Activated B cell treated with CpG ODN at 0.5 μM for 24 hours (primary cell): ENCODE measurements around the gene FNBP1L. TPM values are rescaled to one million over a fixed set of nuclear protein-coding genes. Genes with fewer than 3 reads are reported as not detected.

Experiments used
- ATAC-seq: fragments of 200-7000 bp; cut with Tn5 transposase; one replicate; pipeline ENCODE4 v1.10.0; 2021; ENCODE audit warnings: low read depth, mild to moderate bottlenecking, moderate library complexity
- CTCF ChIA-PET: fragments of 350-600 bp; sonication (Branson Sonifier 250); formaldehyde crosslinking; loops from one replicate; lab custom pipeline; 2021; ENCODE audit warnings: antibody characterized with exemption; lab: Charles Lee
- POLR2A ChIA-PET: fragments of 350-600 bp; sonication (Branson Sonifier 250); formaldehyde crosslinking; loops from one replicate; lab custom pipeline; 2021; ENCODE audit warnings: antibody characterized with exemption; lab: Charles Lee
- DNase-seq: peaks from one replicate; pipeline ENCODE4 v3.0.0; 2022
- H3K27ac Mint-ChIP-seq: one replicate; pipeline ENCODE4 v1.8.0; 2020; ENCODE audit warnings: mixed read lengths
- H3K27me3 Mint-ChIP-seq: one replicate; pipeline ENCODE4 v1.8.0; 2021; ENCODE audit warnings: mixed read lengths
- H3K36me3 Mint-ChIP-seq: one replicate; pipeline ENCODE4 v1.8.0; 2021; ENCODE audit warnings: low read depth, mixed read lengths
- H3K4me1 Mint-ChIP-seq: one replicate; pipeline ENCODE4 v1.8.0; 2021; ENCODE audit warnings: mixed read lengths
- H3K4me3 Mint-ChIP-seq: one replicate; pipeline ENCODE4 v1.8.0; 2020; ENCODE audit warnings: mild to moderate bottlenecking, mixed read lengths
- H3K9me3 Mint-ChIP-seq: one replicate; pipeline ENCODE4 v1.8.0; 2020; ENCODE audit warnings: mixed read lengths
- intact Hi-C: fragments of 100-400 bp; cut with micrococcal nuclease; formaldehyde crosslinking; loops from one replicate; pipeline ENCODE4 v1.15.1; 2024
- total RNA-seq: library from RNA; stranded (reverse); gene quantifications from 2 replicates; pipeline ENCODE4 v1.2.3, GENCODE V29; 2022
- TF ChIP-seq, protein P1 (sequence below): fragments of 200-600 bp; IDR thresholded peaks from one replicate; pipeline ENCODE4 v1.8.0; 2022; ENCODE audit warnings: antibody characterized with exemption, mild to moderate bottlenecking

The FNBP1L gene
- total RNA-seq, 1 donor from 2014 or later, result 3.3 TPM

DNA sequence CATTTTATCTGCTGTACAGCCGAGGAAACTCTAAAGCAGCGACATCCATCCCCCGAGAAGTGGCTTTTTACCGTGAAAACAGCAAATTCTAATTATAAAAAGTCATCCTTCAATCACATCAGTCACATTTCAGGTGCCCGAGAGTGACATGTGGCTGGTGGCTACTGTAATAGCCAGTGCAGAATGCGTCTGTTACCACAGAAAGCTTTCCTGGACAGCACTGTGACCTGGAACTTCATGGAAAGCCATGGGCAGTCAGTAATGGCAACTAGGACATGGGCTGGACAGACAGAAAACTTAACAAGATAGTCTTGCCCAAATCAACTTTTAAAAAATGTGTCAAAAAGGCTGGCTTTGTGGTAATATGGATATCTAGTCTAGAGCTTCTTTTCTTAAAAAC is 127.1 kb downstream of the FNBP1L start:
- no peak for DNase-seq
- TF ChIP-seq, protein P1, sequence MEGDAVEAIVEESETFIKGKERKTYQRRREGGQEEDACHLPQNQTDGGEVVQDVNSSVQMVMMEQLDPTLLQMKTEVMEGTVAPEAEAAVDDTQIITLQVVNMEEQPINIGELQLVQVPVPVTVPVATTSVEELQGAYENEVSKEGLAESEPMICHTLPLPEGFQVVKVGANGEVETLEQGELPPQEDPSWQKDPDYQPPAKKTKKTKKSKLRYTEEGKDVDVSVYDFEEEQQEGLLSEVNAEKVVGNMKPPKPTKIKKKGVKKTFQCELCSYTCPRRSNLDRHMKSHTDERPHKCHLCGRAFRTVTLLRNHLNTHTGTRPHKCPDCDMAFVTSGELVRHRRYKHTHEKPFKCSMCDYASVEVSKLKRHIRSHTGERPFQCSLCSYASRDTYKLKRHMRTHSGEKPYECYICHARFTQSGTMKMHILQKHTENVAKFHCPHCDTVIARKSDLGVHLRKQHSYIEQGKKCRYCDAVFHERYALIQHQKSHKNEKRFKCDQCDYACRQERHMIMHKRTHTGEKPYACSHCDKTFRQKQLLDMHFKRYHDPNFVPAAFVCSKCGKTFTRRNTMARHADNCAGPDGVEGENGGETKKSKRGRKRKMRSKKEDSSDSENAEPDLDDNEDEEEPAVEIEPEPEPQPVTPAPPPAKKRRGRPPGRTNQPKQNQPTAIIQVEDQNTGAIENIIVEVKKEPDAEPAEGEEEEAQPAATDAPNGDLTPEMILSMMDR, result no peak
- ChIA-PET POLR2A (no interaction called here), CTCF (no interaction called here)
- H3K36me3 Mint-ChIP-seq, result peaks cover 76% of the 10 kb centered on the region
- ATAC-seq, result no peak
- no peaks in the 10 kb centered on the region for H3K4me1 Mint-ChIP-seq
- intact Hi-C loops, result no loop called here
- H3K4me3 Mint-ChIP-seq, result no peak overlapping the region
- no peaks in the 10 kb centered on the region for H3K9me3 Mint-ChIP-seq
- H3K27ac Mint-ChIP-seq, result no peak overlapping the region
- H3K27me3 Mint-ChIP-seq, result no peaks in the 10 kb centered on the region

DNA sequence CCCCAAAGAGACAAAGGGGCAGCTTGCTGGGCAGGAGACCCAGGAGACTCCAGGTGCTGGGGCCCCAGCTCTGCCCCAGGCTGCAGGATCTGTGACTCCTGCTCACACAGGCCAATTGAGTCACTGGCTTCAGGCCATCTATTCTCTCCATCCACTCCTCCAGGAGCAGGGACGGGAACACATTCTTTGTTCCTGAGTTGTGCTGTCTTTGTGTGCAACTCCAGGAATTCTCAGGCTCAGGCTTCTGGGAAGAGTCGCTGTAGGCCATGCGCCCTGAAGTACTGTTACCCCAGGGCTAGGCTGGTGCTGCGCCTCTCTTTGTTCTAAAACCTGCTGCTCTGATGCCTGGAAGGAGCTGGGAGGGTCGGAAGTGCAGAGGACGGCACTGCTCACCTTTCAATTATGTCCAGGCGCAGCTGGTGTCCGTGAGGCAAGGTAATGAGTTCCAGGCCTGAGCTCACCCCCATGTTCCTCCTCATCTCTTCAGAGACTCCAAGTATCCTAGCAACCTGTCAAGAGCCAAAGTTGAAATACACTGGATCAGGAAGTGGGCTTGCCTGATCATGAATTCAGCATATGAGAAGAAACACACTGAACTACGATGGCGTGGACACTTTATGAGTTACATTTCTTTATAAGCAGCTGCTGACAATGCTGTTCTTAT is 127.8 kb downstream of the FNBP1L start:
- H3K27me3 Mint-ChIP-seq, result no peaks in the 10 kb centered on the region
- TF ChIP-seq, protein P1, result no peak
- H3K4me3 Mint-ChIP-seq, result no peak overlapping the region
- ChIA-PET POLR2A (interaction anchor here (0.5 kb wide), 1 partner anchor 173 kb away, joined by 3 read pairs; no protein-coding TSS in a partner anchor), CTCF (interaction anchor here (1.2 kb wide), 1 partner anchor 44 kb away, joined by 3 read pairs; no protein-coding TSS in a partner anchor)
- DNase-seq (no peak), ATAC-seq (no peak)
- H3K9me3 Mint-ChIP-seq, result no peaks in the 10 kb centered on the region
- intact Hi-C loops, result no loop called here
- H3K4me1 Mint-ChIP-seq, result no peaks in the 10 kb centered on the region
- peaks cover 75% of the 10 kb centered on the region for H3K36me3 Mint-ChIP-seq
- H3K27ac Mint-ChIP-seq, result no peak overlapping the region

DNA sequence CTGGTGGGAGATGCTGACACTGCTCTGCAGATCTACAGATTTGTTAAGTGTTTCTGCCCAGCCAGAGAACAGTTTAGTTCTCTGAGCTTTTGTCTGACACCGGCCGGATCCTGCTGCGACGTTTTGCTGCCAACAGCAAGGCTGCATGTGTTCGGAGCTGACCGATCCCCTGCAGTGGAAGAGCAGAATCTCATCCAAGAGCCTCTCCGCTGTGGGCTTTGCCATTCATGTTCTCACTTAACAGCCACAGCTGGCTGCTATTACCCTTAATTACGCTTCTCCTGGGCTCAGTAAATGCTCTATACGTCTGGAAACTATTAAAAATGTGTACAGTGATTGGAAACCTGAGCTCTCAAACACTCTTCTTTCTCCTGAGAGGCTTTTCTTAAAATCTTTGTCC is 128.4 kb downstream of the FNBP1L start:
- ChIA-PET POLR2A (interaction anchor here (0.5 kb wide), 1 partner anchor 173 kb away, joined by 3 read pairs; no protein-coding TSS in a partner anchor), CTCF (interaction anchor here (1.2 kb wide), 1 partner anchor 43 kb away, joined by 3 read pairs; no protein-coding TSS in a partner anchor)
- no peaks in the 10 kb centered on the region for H3K9me3 Mint-ChIP-seq
- DNase-seq (no peak), ATAC-seq (no peak)
- TF ChIP-seq, protein P1, result no peak
- H3K36me3 Mint-ChIP-seq, result peaks cover 74% of the 10 kb centered on the region
- H3K4me1 Mint-ChIP-seq, result no peaks in the 10 kb centered on the region
- no peak overlapping the region for H3K4me3 Mint-ChIP-seq
- no peak overlapping the region for H3K27ac Mint-ChIP-seq
- intact Hi-C loops, result no loop called here
- H3K27me3 Mint-ChIP-seq, result no peaks in the 10 kb centered on the region

DNA sequence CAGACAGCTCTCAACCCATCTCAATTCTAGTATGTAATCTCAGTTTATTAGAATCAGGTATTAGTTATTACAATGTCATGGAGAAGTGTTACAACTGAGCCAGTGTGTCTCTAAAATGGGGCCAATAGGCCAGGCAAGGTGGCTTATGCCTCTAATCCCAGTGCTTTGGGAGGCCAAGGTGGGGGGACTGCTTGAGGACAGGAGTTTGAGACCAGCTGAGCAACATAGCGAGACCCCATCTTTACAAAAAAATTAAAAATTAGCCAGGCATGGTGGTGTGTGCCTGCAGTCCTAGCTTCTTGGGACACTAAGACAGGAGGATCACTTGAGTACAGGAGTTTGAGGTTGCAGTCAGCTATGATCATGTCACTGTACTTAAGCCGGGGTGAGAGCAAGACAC is 128.8 kb downstream of the FNBP1L start:
- ChIA-PET POLR2A (no interaction called here), CTCF (interaction anchor here (1.2 kb wide), 1 partner anchor 43 kb away, joined by 3 read pairs; no protein-coding TSS in a partner anchor)
- Mint-ChIP-seq H3K4me3 (no peak overlapping the region), H3K27ac (no peak overlapping the region), H3K4me1 (no peaks in the 10 kb centered on the region), H3K36me3 (peaks cover 72% of the 10 kb centered on the region), H3K9me3 (no peaks in the 10 kb centered on the region), H3K27me3 (no peaks in the 10 kb centered on the region)
- intact Hi-C loops, result no loop called here
- TF ChIP-seq, protein P1, result no peak
- no peak for ATAC-seq
- no peak for DNase-seq

DNA sequence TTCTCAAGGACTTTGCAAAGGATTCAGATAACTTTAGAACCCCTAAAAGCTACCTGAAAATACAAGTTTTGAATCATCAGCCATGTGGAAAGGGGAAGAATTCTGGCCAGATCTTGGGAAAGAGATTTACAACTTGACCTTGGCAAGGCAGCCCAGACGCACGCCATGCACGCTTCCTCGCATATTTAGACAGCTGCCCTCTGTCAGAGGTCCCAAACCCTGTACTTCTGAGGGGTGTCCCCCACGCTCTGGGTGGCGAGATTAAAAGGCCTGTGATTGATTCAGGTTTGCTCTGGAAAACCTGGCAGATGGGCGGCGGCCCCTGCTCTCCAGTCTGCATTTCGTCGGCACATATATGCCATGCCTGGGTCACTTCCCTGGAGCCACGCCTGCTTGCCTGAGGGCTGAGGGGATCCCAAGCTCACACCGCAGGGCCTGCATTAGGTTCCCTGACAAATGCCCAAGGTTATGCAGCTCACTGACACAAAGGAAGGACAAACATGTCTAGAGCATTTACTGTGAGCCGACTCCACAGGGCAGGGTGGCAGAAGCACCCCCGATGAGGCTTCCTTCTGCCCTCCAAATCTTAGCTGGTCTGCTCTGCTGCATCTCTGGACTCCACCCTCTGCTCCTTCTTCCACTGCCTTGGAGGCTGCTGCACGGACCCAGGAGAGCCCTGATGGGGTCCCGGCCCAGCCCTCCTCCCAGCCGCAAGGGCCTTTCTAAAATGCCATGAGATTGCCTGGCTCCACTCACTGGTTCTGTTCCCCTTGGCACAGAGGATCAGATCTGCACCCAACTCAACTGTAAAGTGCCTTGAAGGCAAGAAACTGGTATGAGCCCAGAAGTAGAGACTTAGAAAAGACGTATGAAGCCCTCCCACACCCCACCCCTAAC is 129.9 kb downstream of the FNBP1L start:
- ChIA-PET CTCF (no interaction called here), POLR2A (no interaction called here)
- no peaks in the 10 kb centered on the region for H3K4me1 Mint-ChIP-seq
- no peak overlapping the region for H3K27ac Mint-ChIP-seq
- H3K9me3 Mint-ChIP-seq, result no peaks in the 10 kb centered on the region
- no peak overlapping the region for H3K4me3 Mint-ChIP-seq
- H3K27me3 Mint-ChIP-seq, result no peaks in the 10 kb centered on the region
- TF ChIP-seq, protein P1, result no peak
- intact Hi-C loops, result no loop called here
- DNase-seq (no peak), ATAC-seq (no peak)
- H3K36me3 Mint-ChIP-seq, result peaks cover 72% of the 10 kb centered on the region
